Effector memory CD8-positive, alpha-beta T cell (primary cell): ENCODE measurements around the gene FXYD5.
"Not testable (repeated sequence)": the region's sequence is repeated elsewhere in the genome, so short reads cannot be mapped to it uniquely, and the experiment has no call there.

ENCODE experiments used
- ATAC-seq: fragments of 150-1000 bp; cut with Tn5 transposase; replicated peaks from 2 replicates; pipeline ENCODE4 v1.10.0; 2021; ENCODE audit warnings: mild to moderate bottlenecking, moderate library complexity
- DNase-seq, 3 experiments: peaks; one replicate each; pipeline ENCODE4 v3.0.0; 2021
- H3K27ac Mint-ChIP-seq, 2 donors: one replicate each; pipeline ENCODE4 v1.8.0; 2022; ENCODE audit warnings: mild to moderate bottlenecking in 2 of 2, mixed read lengths in 2 of 2, moderate library complexity in 2 of 2
- H3K27me3 Mint-ChIP-seq, 2 donors: one replicate each; pipeline ENCODE4 v1.8.0; 2022; ENCODE audit warnings: mixed read lengths in 2 of 2
- H3K36me3 Mint-ChIP-seq: one replicate; pipeline ENCODE4 v1.8.0; 2022; ENCODE audit warnings: mild to moderate bottlenecking, moderate library complexity, mixed read lengths; ENCODE audit not compliant: insufficient read depth
- H3K4me1 Mint-ChIP-seq, 2 donors: one replicate each; pipeline ENCODE4 v1.8.0; 2022; ENCODE audit warnings: low read depth in 2 of 2, mixed read lengths in 2 of 2
- H3K4me3 Mint-ChIP-seq, 2 donors: one replicate each; pipeline ENCODE4 v1.8.0; 2022; ENCODE audit warnings: mild to moderate bottlenecking in 2 of 2, mixed read lengths in 2 of 2, moderate library complexity in 2 of 2
- H3K9me3 Mint-ChIP-seq, 2 donors: one replicate each; pipeline ENCODE4 v1.8.0; 2022; ENCODE audit warnings: mixed read lengths in 2 of 2

FXYD5 gene

DNA sequence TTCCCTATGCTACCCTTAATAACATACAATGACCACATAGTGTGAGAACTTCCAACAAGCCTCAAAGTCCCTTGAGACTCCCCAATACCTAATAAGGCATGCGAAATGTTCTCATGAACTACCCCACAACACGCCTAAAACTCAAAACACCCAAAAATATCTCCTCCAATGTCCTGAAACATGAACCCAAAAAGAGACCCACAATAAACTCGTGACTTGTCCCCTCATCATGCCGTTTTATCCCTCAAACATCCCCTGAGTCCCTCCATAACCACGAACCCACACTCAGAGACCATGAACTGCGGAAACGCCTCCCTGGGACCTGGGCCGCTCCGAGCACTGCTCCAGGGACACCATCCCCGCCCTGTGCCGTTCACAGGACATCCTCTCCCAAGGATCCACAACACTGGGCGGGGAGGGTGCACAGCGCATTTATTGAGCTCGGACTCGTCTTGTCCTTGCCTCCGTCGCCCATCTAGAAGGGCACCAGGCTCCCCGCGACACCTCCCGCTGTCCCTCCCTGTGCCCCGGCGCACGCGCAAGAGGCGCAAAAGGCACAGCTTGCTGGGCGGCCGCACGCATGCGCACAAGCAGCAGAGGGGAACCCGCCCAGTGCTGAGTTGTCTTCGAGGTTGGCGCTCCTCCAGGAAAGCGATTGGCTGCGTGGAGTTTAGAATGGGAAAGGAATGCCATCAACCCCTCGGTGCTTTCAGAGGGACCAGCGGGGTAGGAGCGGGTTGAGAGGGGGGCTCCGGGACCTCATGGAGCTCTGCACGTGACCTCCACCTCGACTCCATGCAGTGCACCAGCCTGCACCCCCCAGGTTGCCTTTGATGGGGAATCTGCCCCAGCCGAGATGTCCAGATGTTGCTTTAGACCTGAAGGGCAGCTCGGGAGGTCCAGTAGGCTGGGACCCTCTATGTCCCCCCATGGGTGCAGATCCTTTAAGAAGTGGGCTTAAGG lies 30.2 kb upstream of the FXYD5 start:
- Mint-ChIP-seq H3K4me3 (peak overlapping the region; percentile 83 to 85), H3K36me3 (peaks cover 11% of the 10 kb centered on the region), H3K9me3 (no peaks in the 10 kb centered on the region), H3K27ac (peak overlapping the region in 1 of 2 donors; percentile 64), H3K27me3 (peaks cover 0 to 13% of the 10 kb centered on the region in 2 donors), H3K4me1 (peaks cover 10% of the 10 kb centered on the region in 2 donors)
- DNase-seq (peak; percentile 68 to 71 (median 70)), ATAC-seq (peak; percentile 97)

DNA sequence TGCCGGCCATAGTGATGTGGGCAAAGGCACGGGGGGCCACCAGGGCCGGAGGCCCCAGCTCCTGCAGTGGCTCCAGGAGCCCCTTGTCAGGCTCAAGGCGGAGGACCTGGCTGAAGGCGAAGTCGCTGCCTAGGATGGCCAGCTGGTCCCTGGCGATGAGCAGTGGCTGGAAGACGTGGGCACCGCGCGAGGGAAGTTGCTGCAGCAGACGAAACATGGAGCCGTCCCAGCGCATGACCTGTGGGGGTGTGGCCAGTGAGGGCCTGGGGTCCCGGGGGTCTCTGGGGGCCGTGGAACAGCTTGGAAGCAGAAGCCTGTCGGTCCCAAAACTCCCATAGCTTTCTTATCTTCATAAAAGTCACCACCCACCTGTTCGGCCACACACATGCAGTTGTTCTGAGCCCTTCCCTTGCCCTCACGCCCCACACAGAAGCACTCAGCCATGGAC lies 29.2 kb upstream of the FXYD5 start:
- peaks cover 0 to 13% of the 10 kb centered on the region in 2 donors for H3K27me3 Mint-ChIP-seq

DNA sequence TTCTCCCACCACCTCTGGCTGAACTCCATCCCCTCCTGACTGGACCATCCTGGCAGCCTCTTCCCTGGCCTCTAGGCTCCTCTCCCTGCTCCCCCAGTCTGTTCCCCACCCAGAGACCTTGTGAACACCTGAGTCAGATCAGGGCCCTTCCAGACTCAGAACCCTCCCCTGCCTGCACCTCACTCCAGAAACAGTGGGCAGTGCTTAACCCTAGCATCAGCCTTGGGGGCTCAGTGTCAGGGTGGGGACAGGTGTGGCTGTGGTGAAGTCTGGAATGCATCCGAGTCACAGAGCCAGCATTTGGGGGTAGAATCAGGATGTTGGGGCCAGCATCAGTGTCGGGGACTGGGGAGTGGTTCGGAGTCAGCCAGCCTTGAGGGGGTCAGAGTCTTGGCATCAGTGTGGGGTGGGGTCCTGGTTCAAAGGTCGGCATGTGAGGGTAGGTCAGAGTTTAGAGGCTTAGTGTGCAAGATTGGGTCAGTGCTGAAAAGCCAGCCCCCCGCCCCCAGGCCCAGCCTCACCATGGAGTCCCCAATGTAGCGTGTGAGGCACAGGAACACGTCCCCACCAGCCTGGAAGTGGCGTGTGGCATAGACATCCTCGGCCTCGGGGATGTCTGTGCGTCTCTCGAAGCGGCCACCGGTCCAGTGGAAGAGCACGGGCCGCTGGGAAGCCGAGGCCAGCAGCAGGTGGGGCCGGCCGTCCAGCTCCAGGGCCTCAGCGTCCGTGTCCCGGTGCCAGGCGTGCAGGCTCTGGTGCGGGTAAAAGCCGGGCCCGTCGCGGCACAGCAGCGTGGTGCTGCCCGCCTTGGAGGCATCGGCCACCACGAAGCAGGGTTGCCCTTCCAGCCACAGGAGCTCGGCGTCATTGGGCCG lies 28.5 kb upstream of the FXYD5 start:
- Mint-ChIP-seq H3K4me1 (peaks cover 10% of the 10 kb centered on the region in 2 donors), H3K36me3 (peaks cover 6% of the 10 kb centered on the region), H3K27me3 (peaks cover 0 to 13% of the 10 kb centered on the region in 2 donors), H3K9me3 (no peaks in the 10 kb centered on the region), H3K27ac (no peak overlapping the region), H3K4me3 (peak overlapping the region; percentile 5 to 21)
- DNase-seq (no peak), ATAC-seq (no peak)

More for the DNA sequence above, 29.2 kb upstream of the FXYD5 start:
- DNase-seq (no peak), ATAC-seq (no peak)
- H3K4me1 Mint-ChIP-seq, result peaks cover 10% of the 10 kb centered on the region in 2 donors
- no peaks in the 10 kb centered on the region for H3K9me3 Mint-ChIP-seq
- H3K4me3 Mint-ChIP-seq, result peak overlapping the region; percentile 5 to 21
- no peak overlapping the region for H3K27ac Mint-ChIP-seq
- peaks cover 6% of the 10 kb centered on the region for H3K36me3 Mint-ChIP-seq

DNA sequence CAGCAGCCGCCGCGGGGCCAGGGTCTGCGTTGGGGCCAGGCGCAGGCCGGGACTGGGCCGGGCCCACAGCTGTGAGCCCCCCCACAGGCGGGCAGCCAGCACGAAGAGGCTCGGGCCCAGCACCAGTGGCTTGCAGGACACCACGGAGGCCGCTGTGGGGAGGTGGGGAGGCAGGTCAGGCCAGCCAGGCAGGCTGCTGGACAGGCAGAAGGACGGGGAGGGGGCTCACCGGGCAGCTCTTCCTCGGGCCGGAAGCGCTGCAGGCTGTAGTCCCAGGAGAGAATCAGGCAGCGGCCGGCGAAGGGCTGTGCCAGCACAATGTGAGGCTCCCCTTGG lies 27.9 kb upstream of the FXYD5 start:
- Mint-ChIP-seq H3K4me3 (no peak overlapping the region), H3K36me3 (peaks cover 6% of the 10 kb centered on the region), H3K27ac (no peak overlapping the region), H3K27me3 (peaks cover 0 to 13% of the 10 kb centered on the region in 2 donors), H3K4me1 (peaks cover 10% of the 10 kb centered on the region in 2 donors), H3K9me3 (no peaks in the 10 kb centered on the region)
- no peak for ATAC-seq
- no peak for DNase-seq

DNA sequence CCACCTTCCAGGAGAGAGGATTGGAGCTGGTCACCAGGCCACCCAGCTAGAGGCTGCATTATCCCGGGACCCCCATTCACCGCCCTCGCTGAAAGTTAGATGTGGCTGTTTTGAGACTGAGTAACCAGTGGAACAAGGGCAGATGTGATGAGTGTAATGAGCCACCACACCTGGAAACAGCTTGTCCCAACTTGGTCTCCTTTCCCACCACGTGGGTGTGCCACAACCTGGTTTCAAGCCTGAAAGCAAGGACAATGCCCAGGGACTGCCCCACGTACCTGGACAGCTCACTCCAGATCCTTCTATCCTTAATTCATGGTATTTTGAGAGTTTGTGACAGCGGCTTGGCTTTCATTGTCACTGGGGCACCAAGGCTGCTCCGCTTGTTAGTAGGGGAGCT lies 26.7 kb upstream of the FXYD5 start:
- DNase-seq, result no peak
- H3K27ac Mint-ChIP-seq, result peak overlapping the region in 1 of 2 donors; percentile 37
- peaks cover 0 to 13% of the 10 kb centered on the region in 2 donors for H3K27me3 Mint-ChIP-seq
- H3K9me3 Mint-ChIP-seq, result peaks cover 5 to 6% of the 10 kb centered on the region in 2 donors
- H3K4me1 Mint-ChIP-seq, result peaks cover 10% of the 10 kb centered on the region in 2 donors
- H3K4me3 Mint-ChIP-seq, result no peak overlapping the region
- ATAC-seq, result no peak
- H3K36me3 Mint-ChIP-seq, result peaks cover 6% of the 10 kb centered on the region

DNA sequence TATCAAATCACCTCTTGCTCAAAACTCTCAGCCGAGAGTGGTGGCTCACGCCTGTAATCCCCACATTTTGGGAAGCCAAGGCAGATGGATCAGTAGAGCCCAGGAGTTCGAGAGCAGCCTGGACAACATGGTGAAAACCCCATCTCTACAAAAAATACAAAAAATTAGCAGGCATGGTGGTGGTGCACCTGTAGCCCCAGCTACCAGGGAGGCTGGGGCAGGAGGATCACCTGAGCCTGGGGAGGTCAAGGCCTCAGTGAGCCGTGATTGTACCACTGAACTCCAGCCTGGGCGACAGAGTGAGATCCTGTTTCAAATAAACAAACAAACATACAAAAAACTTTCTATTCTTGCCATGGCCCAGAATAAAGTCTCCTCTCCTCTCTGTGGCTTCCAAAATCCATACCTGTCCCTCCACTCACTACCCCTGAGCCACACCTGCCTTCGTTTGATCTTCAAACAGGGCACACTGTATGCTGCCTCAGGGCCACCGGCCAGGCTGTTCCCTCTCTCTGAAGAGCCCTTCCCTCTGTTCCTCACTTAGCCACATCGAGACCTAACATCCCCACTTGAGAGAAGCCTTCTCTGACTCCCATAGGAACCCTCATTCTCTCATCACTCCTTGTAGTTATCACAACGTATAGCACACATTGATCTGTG lies 26.0 kb upstream of the FXYD5 start:
- H3K4me3 Mint-ChIP-seq, result no peak overlapping the region
- peaks cover 5 to 11% of the 10 kb centered on the region in 2 donors for H3K9me3 Mint-ChIP-seq
- ATAC-seq, result no peak
- peaks cover 6% of the 10 kb centered on the region for H3K36me3 Mint-ChIP-seq
- peaks cover 0 to 12% of the 10 kb centered on the region in 2 donors for H3K27me3 Mint-ChIP-seq
- DNase-seq, result no peak
- H3K4me1 Mint-ChIP-seq, result peaks cover 10% of the 10 kb centered on the region in 2 donors
- peak overlapping the region in 1 of 2 donors; percentile 37 for H3K27ac Mint-ChIP-seq

DNA sequence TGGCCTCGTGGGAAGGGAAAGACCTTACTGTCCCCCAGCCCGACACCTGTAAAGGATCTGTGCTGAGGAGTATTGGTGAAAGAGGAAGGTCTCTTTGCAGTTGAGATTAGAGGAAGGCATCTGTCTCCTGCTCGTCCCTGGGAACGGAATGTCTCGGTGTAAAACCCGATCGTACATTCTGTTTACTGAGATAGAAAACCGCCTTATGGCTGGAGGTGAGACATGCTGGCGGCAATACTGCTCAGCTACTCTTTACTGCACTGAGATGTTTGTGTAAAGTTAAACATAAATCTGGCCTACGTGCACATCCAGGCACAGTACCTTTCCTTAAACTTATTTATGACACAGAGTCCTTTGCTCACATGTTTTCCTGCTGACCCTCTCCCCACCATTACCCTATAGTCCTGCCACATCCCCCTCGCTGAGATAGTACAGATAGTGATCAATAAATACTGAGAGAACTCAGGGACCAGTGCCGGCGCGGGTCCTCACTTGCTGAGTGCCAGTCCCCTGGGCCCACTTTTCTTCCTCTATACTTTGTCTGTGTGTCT lies 24.7 kb upstream of the FXYD5 start:
- H3K27ac Mint-ChIP-seq, H3K4me3 Mint-ChIP-seq, H3K4me1 Mint-ChIP-seq, DNase-seq, H3K27me3 Mint-ChIP-seq, ATAC-seq, H3K36me3 Mint-ChIP-seq: not testable (repeated sequence)
- H3K9me3 Mint-ChIP-seq, result peaks cover 5 to 11% of the 10 kb centered on the region in 2 donors

DNA sequence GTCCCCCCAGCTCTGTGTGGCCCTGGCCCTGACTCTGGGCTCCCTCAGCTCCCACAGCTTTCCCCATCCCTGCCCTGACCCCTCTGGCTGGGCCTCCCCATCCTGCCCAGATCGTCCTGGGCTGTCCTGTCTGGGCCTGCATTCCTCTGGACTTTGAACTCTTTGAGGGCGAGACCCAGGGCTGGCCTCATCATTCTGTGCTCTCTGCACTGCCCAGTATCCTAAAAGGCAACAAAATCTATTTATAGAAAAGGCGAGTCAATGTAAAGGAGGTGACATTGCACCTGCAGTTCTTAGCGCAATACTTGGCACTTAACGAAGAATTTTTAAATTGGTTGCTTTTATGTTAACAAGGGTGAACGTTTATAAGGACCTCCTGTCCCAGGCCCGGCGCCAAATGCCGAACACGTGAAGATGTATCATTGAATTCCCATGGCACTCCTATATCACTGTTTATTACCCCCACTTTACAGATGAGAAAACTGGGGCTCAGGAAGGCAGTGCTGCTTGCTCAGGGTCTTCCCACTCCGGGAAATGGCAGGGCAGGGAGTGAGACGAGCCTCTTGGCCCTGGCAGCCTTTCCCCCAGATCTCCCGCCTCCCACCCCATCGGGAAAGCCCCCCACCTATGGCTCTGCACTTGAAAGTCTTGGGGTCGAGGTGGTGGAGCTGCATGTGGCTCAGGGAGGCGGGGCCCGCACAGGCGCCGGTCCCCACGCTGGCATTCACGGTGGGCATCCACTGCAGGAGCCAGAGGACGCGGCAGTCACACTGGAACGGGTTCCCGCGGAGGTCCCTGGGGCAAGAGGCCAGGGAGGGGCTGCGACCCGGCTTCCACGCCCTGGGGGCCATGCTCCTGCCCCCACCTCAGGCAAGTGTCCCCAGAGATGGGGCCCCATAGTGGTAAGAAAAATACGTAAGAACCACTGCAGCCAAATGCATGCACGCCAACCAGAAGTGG lies 23.5 kb upstream of the FXYD5 start:
- no peaks in the 10 kb centered on the region for H3K4me1 Mint-ChIP-seq
- no peak overlapping the region for H3K4me3 Mint-ChIP-seq
- H3K27me3 Mint-ChIP-seq, result no peaks in the 10 kb centered on the region
- no peaks in the 10 kb centered on the region for H3K36me3 Mint-ChIP-seq
- ATAC-seq (no peak), DNase-seq (no peak)
- no peak overlapping the region for H3K27ac Mint-ChIP-seq
- H3K9me3 Mint-ChIP-seq, result peaks cover 5 to 11% of the 10 kb centered on the region in 2 donors

DNA sequence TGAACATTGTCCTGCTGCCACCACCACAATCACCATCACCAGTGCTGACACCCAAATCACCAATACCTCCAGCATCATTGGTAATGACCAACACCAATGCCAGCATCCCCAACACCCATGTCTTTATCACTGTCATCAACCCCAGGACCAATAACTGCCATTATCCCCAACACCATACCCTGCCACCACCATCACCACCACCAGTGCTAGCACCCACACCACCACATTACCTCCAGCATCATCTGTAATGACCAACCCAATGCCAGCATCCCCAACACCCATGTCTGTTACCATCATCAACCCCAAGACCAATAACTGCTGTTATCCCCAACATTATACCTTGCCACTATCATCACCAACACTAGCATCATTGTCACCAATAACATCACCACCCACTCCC lies 22.3 kb upstream of the FXYD5 start:
- Mint-ChIP-seq H3K36me3 (no peaks in the 10 kb centered on the region), H3K9me3 (peaks cover 5 to 11% of the 10 kb centered on the region in 2 donors), H3K27ac (no peak overlapping the region), H3K27me3 (no peaks in the 10 kb centered on the region), H3K4me3 (no peak overlapping the region), H3K4me1 (peaks cover 0 to 4% of the 10 kb centered on the region in 2 donors)
- ATAC-seq, result no peak
- DNase-seq, result no peak

DNA sequence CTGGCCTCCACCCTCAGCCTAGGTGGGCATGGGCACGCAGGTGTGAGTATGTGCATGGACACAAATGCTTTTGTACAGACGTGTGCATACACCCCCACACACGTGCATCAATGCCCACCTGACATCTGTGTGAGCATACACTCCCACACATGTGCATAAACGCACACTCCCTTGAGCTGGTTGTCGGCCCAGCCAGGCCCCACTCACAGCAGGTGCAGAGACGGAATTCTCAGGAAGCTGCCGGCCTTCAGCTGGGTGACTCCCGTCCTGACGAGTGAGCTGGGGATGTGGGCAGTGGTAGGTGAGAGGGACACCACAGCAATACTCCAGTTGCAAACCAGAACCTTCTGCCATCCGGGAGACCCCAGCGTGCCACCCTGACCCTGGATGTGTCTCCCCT lies 20.7 kb upstream of the FXYD5 start:
- no peaks in the 10 kb centered on the region for H3K36me3 Mint-ChIP-seq
- DNase-seq, result no peak
- peaks cover 5 to 11% of the 10 kb centered on the region in 2 donors for H3K9me3 Mint-ChIP-seq
- H3K4me3 Mint-ChIP-seq, result no peak overlapping the region
- no peak for ATAC-seq
- H3K27ac Mint-ChIP-seq, result no peak overlapping the region
- no peaks in the 10 kb centered on the region for H3K27me3 Mint-ChIP-seq
- peaks cover 5 to 12% of the 10 kb centered on the region in 2 donors for H3K4me1 Mint-ChIP-seq

DNA sequence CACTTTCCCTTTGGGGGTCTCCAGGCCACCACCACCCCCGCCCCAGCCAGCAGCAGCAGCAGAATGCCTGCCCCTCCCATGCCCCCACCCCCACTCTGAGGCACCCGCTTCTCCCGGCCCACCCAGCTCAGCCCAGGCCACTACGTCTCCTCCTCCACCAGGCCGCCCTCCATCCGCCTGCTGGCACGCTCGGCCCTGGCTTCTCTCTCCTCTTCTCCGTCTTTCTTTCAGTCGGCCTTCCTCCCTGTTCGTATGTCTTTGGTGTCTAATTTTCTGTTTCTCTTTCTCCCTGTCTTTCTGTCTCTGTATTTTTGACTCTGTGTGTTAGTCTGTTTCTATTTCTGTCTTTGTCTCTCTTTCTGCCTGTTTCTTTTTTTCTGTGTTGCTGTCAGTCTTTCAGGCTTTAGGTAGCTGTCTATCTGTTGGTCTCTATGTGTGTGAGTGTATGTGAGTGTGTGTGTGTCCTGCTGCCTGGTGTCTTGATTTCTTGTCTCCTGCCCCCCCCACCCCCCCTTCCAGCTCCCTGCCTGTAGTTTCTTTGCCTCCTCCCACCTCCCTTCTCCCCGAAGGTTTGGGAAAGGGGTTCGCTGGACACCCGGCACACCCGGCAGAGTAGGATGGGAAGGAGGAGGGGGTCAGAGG lies 19.8 kb upstream of the FXYD5 start, which contains the start of gene LGI4:
TSS of gene LGI4 (minus strand) at position 459 of the 642 bp plus-strand sequence. CDS start at position 80, 379 bp downstream.
- ATAC-seq (no peak), DNase-seq (no peak)
- Mint-ChIP-seq H3K4me3 (no peak within 1 kb of the TSS), H3K27ac (no peak within 1 kb of the TSS), H3K27me3 (no peaks in the 10 kb centered on the region), H3K9me3 (peaks cover 5 to 11% of the 10 kb centered on the region in 2 donors), H3K36me3 (no peaks in the 10 kb centered on the region), H3K4me1 (peaks cover 5 to 14% of the 10 kb centered on the region in 2 donors)
